GM18867 (cell line): ENCODE measurements around the gene ZNF750.

Experiments
- ATAC-seq: cut with Tn5 transposase; IDR thresholded peaks from one replicate; pipeline ENCODE4 v1.9.1; 2021; ENCODE audit warnings: mild to moderate bottlenecking, moderate library complexity; ENCODE audit not compliant: unreplicated experiment

The ZNF750 gene

GRCh38 chr17:82814834-82815233 lies 25.0 kb downstream of the ZNF750 start:
- ATAC-seq: no peak

DNA sequence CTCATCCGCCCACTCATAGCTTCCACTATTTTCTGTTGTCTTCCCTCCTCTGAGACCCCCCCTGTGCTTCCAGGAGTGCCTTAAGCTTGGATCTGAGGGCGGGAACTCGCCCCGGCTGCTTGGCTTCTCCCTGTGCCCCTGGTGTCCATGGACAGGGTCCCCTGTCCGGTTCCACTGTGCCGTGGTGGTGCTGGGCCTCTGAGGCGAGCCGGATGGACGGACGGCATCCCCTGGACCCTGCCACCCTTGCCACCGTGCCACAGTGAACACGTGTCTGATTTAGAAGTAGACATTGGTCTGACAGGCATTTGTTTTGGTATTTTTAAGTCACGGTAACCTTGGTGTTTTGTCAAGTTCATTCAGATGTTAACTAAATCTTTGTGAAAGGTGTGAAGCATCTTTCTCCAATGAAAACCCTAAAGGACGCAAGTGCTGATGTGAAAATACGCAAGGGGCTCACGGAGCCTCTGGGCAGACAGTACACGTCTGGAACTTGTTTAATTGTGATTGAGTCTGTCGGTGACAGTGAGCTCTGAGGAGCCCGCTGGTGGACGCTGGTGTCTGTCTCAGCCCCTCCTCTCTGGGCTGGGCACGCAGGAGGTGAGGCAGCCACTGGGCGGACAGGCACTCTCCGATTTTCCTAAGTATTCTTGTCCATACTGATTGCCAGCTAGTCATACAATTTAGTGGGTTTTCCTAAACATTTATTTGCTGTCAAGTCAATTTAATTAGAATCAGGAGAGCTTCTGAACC lies 26.3 kb downstream of the ZNF750 start:
- no peak for ATAC-seq

GRCh38 chr17:82812601-82813000 lies 27.2 kb downstream of the ZNF750 start:
- no peak for ATAC-seq

- no peak for ATAC-seq
Observed at GRCh38 chr17:82812058-82812457, 27.8 kb downstream of the ZNF750 start.

DNA sequence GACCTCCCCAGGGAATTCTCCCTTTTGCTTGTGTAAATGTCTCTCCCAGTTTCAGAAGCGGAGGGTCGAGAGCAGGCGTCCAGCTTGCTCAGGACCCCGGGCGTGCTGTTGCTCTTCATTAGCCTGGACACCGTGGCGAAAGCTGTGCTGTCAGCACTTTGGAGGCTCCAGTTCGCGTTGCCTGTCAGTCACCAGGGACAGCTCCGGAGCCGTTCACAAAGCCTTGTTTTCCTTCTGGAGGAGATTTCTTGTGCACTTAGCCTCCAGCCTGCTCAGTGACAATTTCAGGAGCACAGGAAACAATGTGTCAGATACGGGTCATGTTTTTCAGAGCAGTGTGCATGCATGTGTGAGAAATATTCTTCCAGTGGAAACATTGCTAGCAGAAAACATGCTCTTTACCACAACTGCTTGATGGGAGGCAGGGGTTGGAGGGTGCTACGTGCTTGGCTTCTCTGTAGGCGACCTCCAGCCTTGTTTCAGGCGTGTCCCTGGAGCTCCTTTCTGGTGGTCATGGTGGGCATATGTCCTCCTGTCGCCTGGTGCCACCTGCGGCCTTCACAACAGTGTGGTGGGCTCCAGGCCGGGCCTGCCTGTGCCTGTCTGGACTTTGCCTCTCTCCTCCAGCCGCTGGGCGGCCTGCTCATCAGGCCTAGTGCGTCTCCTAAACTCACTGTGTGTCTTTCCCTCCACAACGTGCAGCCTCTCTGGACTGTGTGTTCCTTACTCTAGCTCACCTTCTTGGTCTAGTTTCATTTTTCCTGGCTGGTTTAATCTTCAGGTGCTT lies 29.0 kb downstream of the ZNF750 start:
- no peak for ATAC-seq

DNA sequence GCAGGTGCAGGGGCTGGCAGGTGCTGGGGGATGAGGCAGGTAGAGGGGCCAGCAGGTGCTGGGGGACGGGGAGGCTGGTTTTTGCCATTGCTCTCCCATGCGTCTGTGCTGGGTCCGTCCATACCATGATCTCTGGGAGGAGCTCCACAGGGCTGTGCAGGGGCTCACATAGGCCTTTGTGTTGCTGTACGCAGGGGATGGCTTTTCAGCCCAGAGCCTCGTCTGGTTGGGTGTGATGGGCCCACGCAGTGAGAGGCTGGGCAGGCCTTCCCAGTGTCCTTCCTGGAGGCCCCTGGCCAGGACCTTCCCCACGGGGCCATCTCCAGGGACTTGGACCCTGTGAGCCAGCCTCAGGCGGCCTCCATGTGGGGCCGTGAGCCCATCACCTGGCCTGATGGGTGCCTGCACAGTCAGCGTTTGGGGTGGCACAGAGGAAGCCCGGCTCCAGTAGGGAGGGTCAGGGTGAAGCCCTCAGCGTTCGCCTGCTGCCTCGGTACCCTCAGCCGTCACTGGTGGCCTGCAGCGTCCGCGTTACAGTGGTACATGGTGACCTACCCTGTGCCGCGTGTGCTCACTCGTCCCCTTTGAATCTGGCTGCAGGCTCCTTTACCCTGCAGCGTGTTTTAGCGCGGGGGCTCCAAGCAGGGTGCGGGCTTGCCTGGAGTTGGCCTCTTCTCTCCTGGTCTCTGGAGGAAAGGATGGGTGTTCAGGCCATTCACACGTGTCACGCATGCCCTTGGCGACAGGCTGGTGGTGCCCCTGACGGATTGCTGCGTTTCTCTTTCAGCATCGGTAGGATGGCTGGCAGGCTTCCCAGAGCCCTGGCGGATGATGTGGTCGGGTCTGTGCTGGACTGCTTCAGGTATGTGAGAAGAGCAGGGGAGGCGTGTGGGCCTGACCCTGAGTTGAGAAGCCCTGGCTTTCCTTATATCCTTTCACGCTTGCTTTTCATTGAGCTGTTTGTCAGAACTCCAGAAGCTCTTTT lies 30.6 kb downstream of the ZNF750 start:
- ATAC-seq: no peak

DNA sequence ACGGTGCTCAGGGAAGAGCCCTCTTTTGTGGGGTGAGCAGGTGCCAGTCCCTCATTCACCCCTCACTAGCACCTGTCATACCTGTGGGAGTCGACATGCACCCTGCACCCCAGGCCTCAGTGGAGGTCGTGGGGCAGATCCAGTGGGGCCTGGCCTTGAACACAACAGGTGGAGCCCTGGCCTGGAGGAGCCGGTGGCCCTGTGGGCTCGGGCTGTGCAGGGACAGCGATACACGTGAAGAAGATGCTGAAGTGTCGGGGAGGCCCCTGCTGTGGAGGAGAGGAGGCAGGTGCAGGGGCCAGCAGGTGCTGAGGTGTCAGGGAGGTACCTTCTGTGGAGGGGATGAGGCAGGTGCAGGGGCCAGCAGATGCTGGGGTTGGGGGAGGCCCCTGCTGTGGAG lies 31.8 kb downstream of the ZNF750 start:
- no peak for ATAC-seq

- no peak for ATAC-seq
Observed at GRCh38 chr17:82807562-82807961, 32.3 kb downstream of the ZNF750 start.

- no peak for ATAC-seq
Observed at GRCh38 chr17:82807101-82807500, 32.7 kb downstream of the ZNF750 start.

DNA sequence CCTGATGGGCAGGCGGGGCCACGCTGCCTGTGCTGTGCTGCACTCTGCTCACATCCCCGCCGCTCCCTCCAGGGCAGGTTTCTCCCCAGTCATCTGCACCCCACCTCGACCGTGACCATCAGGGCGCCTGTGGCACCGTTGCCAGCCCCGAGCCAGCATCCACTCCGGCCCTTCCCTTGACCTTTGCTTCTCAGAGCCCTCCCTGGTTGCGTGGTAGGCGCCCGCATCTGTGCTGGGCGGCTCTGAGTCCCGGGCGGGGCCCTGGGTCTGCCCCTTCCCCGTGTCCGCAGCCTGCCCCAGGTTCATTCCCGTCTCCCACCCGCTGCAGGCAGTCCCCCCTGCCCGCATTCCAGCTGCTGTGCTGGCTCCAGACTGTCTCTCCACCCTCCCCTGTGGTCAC lies 33.2 kb downstream of the ZNF750 start:
- no peak for ATAC-seq

GRCh38 chr17:82805823-82806222 lies 34.0 kb downstream of the ZNF750 start:
- no peak for ATAC-seq

- no peak for ATAC-seq
Observed at GRCh38 chr17:82805254-82805653, 34.6 kb downstream of the ZNF750 start.

GRCh38 chr17:82804442-82805191 lies 35.2 kb downstream of the ZNF750 start:
- no peak for ATAC-seq

- no peak for ATAC-seq
Observed at GRCh38 chr17:82803606-82804005, 36.2 kb downstream of the ZNF750 start.

DNA sequence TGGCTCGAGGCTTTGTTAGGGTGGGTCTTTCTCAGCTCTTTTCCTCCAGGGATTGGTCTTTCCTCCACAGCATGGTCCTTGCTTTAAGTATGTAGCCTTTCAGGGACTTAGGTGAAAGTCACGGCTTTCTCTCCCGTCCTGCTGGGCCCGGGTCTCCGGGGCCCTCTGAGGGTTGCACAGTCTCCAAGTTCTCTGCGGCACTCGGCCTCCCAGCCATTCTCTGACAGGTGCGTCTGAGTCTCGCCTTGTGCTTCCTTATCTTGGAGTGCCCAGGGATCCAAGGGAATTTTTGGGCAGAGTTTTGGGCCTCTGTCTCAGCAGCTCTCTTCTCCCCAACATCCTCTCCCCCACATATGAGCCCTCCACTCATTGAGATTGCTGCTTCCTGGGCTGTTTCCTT lies 36.6 kb downstream of the ZNF750 start:
- ATAC-seq: no peak

DNA sequence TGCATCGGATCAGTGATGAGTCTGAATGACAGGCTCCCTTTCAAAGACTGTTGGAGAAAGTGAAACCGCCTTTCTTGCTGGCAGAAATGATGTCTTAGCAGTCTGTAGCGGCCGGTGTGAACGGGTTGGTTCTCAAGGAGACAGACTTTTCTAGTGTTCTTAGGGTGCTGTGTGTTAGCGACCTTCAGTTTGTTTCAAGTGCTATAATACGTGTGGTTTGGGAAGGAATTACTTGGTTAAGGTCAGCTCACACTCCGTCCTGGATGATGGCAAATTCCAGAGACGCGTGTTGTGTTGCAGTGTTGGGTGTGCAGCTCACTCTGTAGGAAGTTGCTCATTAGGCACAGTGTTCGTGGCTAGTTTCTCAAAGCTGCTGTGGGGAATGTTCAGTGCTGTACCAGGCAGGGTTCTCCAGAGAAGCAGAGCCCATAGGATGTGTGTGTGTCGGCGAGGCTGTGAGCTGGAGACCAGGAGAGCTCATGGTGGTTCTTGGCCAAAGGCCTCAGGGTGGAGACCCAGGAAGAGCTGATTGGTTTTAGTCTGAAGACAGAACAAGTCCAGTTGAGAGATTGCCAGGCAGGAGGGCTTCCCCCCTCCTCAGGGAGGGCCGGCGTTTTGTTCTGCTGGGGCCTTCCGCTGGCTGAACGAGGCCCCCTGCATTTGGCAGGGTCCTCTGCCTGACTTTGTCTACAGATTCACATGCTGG lies 37.6 kb downstream of the ZNF750 start:
- ATAC-seq: no peak

DNA sequence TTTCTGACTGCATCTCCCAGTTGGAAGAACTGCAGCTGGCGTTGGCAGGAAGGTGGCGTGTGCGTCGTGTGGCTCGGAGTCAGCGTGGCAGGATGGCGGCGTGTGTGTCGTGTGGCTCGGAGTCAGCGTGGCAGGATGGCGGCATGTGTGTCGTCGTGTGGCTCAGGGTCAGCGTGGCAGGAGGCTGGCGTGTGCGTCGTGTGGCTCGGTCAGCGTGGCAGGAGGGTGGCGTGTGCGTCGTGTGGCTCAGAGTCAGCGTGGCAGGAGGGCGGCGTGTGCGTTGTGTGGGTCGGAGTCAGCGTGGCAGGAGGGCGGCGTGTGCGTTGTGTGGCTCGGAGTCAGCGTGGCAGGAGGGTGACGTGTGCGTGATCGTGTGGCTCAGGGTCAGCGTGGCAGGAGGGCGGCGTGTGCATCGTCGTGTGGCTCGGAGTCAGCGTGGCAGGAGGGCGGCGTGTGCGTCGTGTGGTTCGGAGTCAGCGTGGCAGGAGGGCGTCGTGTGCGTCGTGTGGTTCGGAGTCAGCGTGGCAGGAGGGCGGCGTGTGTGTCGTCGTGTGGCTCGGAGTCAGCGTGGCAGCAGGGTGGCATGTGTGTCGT lies 38.3 kb downstream of the ZNF750 start:
- ATAC-seq: no peak

DNA sequence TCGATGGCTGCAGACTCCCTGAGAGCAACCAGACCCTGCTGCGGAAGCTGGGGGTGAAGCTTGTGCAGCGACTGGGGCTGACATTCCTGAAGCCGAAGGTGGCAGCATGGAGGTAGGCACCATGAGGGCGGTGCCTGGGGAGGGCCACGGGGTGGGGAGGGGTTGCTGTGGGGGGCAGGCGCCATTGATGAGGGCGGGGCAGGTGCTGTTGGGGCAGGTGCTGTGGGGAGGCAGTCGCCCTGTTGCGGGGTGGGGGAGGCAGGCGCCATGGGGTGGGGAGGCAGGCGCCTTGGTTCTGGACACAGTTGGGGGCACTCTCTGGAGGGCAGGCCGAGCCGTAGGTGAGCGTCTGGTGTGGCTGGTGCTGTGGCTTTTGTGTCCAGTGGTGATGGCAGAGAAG lies 38.9 kb downstream of the ZNF750 start:
- no peak for ATAC-seq

DNA sequence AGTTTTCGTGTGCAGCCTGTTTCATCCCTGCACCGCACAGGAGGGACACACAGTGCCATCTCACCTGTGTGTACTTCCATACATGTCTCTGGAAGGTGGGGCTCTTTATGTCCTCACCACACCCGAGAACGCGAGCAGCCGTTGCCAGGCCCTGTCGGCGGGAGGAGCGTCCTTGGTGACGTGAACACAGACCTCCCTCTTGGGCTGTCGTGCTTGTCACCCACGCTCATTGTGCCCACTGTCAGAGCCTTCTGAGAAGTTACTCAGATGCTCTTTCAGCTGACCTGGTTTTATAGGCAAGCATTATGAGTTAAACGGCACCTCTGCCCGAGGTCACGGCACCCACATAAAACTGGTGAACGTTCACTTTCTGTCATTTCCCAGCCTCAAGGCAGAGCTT lies 40.2 kb downstream of the ZNF750 start:
- ATAC-seq: no peak

DNA sequence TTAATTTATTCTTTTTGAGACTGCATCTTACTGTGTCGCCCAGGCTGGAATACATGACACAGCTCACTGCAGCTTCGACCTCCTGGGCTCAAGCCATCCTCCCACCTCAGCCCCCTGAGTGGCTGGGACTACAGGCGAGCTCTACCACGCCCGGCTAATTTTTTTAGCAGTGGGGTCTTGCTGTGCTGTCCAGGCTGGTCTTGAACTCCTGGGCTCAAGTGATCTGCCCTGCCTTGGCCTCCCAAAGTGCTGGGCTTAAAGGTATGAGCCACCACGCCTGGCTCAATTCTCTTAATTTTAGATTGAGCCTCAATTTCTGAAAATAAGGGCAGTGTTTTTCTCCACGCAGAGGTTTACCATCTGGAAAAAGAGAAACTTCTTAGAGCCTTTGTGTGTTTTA lies 41.1 kb downstream of the ZNF750 start:
- ATAC-seq: no peak
